ENCODE data around the gene CDH23. TPM values are rescaled to one million over a fixed set of nuclear protein-coding genes. Genes with fewer than 3 reads are reported as not detected.

The CDH23 gene
- total RNA-seq, 6 donors from 2014 or later, result 4.7 to 29.3 (median 10.4) TPM

DNA sequence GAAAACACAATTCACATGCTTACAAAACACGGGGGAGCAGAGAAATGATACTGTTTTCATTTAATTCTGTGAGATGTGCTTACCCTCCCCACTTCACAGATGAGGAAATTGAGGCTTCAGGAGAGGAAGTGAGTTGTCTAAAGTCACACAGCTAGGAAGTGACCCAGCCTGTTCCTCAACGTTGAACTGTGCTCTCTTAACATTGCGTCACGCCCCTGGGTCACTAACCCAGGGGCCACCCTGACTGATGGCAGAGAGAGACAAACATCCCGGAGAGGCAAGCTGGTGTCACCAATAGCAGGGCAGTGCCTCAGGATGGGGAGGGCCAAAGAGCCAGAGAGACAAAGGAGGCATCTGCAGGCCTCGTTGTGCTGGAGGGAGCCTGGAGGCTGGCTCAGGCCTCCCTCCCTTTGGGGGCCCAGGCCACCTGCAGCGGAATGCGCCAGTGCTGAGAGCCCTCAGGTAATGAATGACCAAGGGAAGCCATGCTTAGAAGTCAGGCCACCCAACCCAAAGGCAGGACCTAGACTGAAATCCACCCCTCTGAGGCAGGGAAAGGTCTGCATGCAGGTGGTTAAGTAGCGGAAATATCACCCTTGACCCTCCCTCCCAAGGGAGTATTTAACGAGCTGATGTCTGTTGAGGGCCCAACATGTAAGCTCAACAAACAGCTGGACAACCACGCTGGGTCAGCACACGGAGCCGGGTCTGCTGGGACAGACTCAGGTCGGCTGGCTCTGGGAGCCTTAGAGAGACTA, 241.5 kb downstream of the CDH23 start:
- WGBS, 2 donors, result 49 to 52% methylated on average over 9 to 14 of the region's 14 CpGs
- H3K36me3 ChIP-seq, result no peaks in the 10 kb centered on the region
- H3K4me1 ChIP-seq, result peaks cover 11 to 20% (median 15%) of the 10 kb centered on the region in 4 donors
- TF ChIP-seq EP300 (IDR thresholded peaks at IDR 0.05) (peak in 1 of 4 donors; percentile 13), POLR2A (IDR thresholded peaks at IDR 0.05) (peak in 1 of 4 donors; percentile 64), POLR2AphosphoS5 (IDR thresholded peaks at IDR 0.05) (peak; percentile 56 to 66)
- TF ChIP-seq, protein P1, sequence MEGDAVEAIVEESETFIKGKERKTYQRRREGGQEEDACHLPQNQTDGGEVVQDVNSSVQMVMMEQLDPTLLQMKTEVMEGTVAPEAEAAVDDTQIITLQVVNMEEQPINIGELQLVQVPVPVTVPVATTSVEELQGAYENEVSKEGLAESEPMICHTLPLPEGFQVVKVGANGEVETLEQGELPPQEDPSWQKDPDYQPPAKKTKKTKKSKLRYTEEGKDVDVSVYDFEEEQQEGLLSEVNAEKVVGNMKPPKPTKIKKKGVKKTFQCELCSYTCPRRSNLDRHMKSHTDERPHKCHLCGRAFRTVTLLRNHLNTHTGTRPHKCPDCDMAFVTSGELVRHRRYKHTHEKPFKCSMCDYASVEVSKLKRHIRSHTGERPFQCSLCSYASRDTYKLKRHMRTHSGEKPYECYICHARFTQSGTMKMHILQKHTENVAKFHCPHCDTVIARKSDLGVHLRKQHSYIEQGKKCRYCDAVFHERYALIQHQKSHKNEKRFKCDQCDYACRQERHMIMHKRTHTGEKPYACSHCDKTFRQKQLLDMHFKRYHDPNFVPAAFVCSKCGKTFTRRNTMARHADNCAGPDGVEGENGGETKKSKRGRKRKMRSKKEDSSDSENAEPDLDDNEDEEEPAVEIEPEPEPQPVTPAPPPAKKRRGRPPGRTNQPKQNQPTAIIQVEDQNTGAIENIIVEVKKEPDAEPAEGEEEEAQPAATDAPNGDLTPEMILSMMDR (IDR thresholded peaks at IDR 0.05), result no peak
- peak overlapping the region; percentile 42 to 83 (median 74) for H3K27ac ChIP-seq
- no peak overlapping the region for H3K4me3 ChIP-seq
- DNase-seq, result peak in 1 of 2 donors; percentile 82
- no peaks in the 10 kb centered on the region for H3K9me3 ChIP-seq
- no peaks in the 10 kb centered on the region for H3K27me3 ChIP-seq
- ATAC-seq (ENCODE audit: low FRiP score in 2 of 2), result peak; percentile 72 to 82

DNA sequence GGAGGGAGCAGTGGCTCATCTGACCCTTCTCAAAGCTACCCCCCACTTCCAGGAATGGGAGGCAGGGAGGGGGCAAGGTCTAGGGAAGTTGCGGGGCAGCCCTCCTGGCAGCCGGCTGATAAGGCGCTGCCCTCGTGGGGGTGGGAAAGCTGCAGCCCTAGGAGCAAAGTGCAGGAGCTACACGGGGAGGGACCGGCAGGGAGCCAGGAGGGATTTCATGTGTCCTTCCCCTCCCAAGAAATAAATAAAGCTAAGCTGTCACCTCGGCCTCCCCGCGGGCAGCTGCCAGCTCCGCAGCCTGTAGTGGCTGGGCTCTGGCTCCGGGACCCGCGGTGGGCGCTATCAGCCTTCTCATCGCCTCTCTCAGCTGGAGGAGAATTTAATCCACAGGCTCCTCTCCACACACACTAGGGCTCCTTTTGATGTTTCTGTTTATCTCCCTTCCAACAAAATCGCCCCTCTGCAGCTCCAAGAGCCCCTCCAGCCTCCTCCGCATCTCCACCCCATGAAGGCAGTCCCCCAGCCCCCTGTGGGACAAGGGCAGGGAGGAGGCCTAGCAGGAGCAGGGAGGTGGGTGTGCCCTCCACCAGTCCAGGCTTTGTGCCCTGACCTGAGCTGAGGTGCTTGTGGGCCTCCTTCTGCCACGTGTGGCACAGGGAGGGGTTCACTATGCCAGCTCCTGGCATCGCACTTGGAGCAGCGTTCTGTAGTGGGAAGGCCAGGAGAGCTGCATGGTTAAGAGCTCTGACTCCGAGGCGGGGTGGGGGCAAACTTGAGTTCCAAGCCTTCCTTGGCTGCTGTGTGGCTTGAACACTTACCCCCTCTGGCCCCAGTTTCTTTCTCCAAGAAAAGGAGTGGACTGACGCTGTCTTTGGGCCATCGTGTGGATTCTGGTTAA, 242.4 kb downstream of the CDH23 start:
- TF ChIP-seq POLR2A (IDR thresholded peaks at IDR 0.05) (no peak), EP300 (IDR thresholded peaks at IDR 0.05) (no peak), POLR2AphosphoS5 (IDR thresholded peaks at IDR 0.05) (no peak)
- TF ChIP-seq, protein P1 (IDR thresholded peaks at IDR 0.05), result no peak
- Histone ChIP-seq H3K27ac (peak overlapping the region; percentile 42 to 81 (median 74)), H3K27me3 (no peaks in the 10 kb centered on the region), H3K4me1 (peaks cover 11 to 20% (median 15%) of the 10 kb centered on the region in 4 donors), H3K36me3 (no peaks in the 10 kb centered on the region), H3K4me3 (no peak overlapping the region), H3K9me3 (no peaks in the 10 kb centered on the region)
- 55 to 57% methylated on average over 19 to 24 of the region's 24 CpGs for WGBS, 2 donors
- peak in 1 of 2 donors; percentile 14 for ATAC-seq (ENCODE audit: low FRiP score in 2 of 2)
- DNase-seq, result peak in 1 of 2 donors; percentile 28

DNA sequence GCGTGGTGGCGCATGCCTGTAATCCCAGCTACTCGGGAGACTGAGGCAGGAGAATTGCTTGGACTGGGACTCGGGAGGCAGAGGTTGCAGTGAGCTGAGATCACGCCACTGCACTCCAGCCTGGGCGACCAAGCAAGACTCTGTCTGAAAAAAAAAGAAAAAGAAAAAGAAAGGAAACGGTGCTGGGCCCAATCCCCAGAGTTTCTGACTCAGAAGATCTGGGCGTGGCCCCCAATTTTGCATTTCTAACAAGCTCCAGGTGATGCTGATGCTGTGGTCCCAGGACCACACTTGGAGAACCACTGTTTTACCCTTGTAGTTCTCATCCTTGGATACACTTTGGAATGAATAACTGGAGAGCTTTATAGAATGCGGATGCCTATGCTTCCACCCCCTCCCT, 243.9 kb downstream of the CDH23 start:
- H3K4me3 ChIP-seq, result no peak overlapping the region
- ATAC-seq (ENCODE audit: low FRiP score in 2 of 2), result no peak
- DNase-seq, result no peak
- H3K9me3 ChIP-seq, result no peaks in the 10 kb centered on the region
- TF ChIP-seq, protein P1 (IDR thresholded peaks at IDR 0.05), result no peak
- TF ChIP-seq POLR2A (IDR thresholded peaks at IDR 0.05) (no peak), EP300 (IDR thresholded peaks at IDR 0.05) (no peak), POLR2AphosphoS5 (IDR thresholded peaks at IDR 0.05) (no peak)
- no peak overlapping the region for H3K27ac ChIP-seq
- H3K4me1 ChIP-seq, result peaks cover 11 to 16% (median 15%) of the 10 kb centered on the region in 4 donors
- H3K27me3 ChIP-seq, result no peaks in the 10 kb centered on the region
- WGBS, 2 donors, result 79 to 81% methylated on average over 9 of the region's 9 CpGs
- H3K36me3 ChIP-seq, result no peaks in the 10 kb centered on the region

DNA sequence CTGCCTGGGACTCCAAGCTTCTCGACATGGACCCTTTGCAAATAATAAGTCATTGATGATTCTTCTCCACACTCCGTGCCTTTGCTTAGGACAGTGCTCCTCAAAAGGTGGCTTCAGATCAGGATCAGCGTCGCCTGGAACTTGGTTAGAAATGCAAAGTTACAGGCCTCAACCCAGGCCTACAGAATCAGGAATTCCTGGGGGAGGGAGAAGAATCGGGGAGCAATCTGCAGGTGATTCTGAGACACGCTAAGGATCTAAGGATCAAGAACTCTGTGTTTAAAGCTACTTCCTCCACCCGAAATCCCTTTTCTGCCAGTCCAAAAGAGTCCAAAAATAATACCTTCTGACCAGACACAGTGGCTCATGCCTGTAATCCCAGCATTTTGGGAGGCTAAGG, 244.7 kb downstream of the CDH23 start:
- ATAC-seq (ENCODE audit: low FRiP score in 2 of 2), result no peak
- WGBS, 2 donors, result 90 to 92% methylated on average over 7 of the region's 7 CpGs
- no peaks in the 10 kb centered on the region for H3K27me3 ChIP-seq
- TF ChIP-seq, protein P1 (IDR thresholded peaks at IDR 0.05), result no peak
- TF ChIP-seq POLR2A (IDR thresholded peaks at IDR 0.05), result no peak
- TF ChIP-seq EP300 (IDR thresholded peaks at IDR 0.05), result no peak
- no peak for TF ChIP-seq POLR2AphosphoS5 (IDR thresholded peaks at IDR 0.05)
- no peak overlapping the region for H3K27ac ChIP-seq
- H3K4me1 ChIP-seq, result peaks cover 11 to 16% (median 15%) of the 10 kb centered on the region in 4 donors
- no peaks in the 10 kb centered on the region for H3K9me3 ChIP-seq
- H3K4me3 ChIP-seq, result no peak overlapping the region
- DNase-seq, result no peak
- H3K36me3 ChIP-seq, result no peaks in the 10 kb centered on the region

Data from upper lobe of left lung (tissue), 6 donors.